ENCODE data around the gene SLC29A3.

Gene SLC29A3

GRCh38 chr10:71336632-71337031, 17.6 kb downstream of the SLC29A3 start:
- Histone ChIP-seq H3K9me3 (ENCODE audit: insufficient read depth, low read length, severe bottlenecking) (no peaks in the 10 kb centered on the region), H3K4me1 (ENCODE audit: insufficient read depth, low read length) (peaks cover 17% of the 10 kb centered on the region), H3K79me2 (ENCODE audit: insufficient read depth, low read length) (no peaks in the 10 kb centered on the region), H3K36me3 (ENCODE audit: insufficient read depth, low read length) (peaks cover 8% of the 10 kb centered on the region; the same call in 1 of the 2 replicates), H3K9ac (ENCODE audit: low read depth, low read length) (no peak overlapping the region), H3K27me3 (ENCODE audit: insufficient read depth, low read length, poor library complexity) (no peaks in the 10 kb centered on the region), H3K27ac (ENCODE audit: low read length) (no peak overlapping the region), H3K4me3 (ENCODE audit: low read depth in 1 of 2, low read length in 2 of 2) (no peak overlapping the region), H4K20me1 (ENCODE audit: insufficient read depth, low read length) (peaks cover 17% of the 10 kb centered on the region), H3K4me2 (ENCODE audit: insufficient read depth, low read length) (no peak overlapping the region), H2AFZ (ENCODE audit: low read depth, low read length) (no peak overlapping the region)
- no peak for TF ChIP-seq EZH2 (IDR thresholded peaks at IDR 0.05; ENCODE audit: borderline replicate concordance, low read depth, low read length, severe bottlenecking)
- no peak for TF ChIP-seq CTCF (IDR thresholded peaks at IDR 0.05; ENCODE audit: borderline replicate concordance, extremely low read depth, low read length, poor library complexity, severe bottlenecking)
- ATAC-seq (ENCODE audit: insufficient read depth, low read depth) (no peak), DNase-seq (no peak)

GRCh38 chr10:71337219-71337701, 18.2 kb downstream of the SLC29A3 start:
- Histone ChIP-seq H3K4me2 (ENCODE audit: insufficient read depth, low read length) (no peak overlapping the region), H3K9me3 (ENCODE audit: insufficient read depth, low read length, severe bottlenecking) (no peaks in the 10 kb centered on the region), H3K79me2 (ENCODE audit: insufficient read depth, low read length) (no peaks in the 10 kb centered on the region), H3K4me3 (ENCODE audit: low read depth in 1 of 2, low read length in 2 of 2) (no peak overlapping the region), H3K4me1 (ENCODE audit: insufficient read depth, low read length) (peaks cover 16% of the 10 kb centered on the region), H3K27ac (ENCODE audit: low read length) (no peak overlapping the region), H4K20me1 (ENCODE audit: insufficient read depth, low read length) (peaks cover 17% of the 10 kb centered on the region), H3K27me3 (ENCODE audit: insufficient read depth, low read length, poor library complexity) (no peaks in the 10 kb centered on the region), H3K9ac (ENCODE audit: low read depth, low read length) (no peak overlapping the region), H2AFZ (ENCODE audit: low read depth, low read length) (no peak overlapping the region), H3K36me3 (ENCODE audit: insufficient read depth, low read length) (peaks cover 8% of the 10 kb centered on the region; the same call in 1 of the 2 replicates)
- TF ChIP-seq CTCF (IDR thresholded peaks at IDR 0.05; ENCODE audit: borderline replicate concordance, extremely low read depth, low read length, poor library complexity, severe bottlenecking) = no peak
- no peak for TF ChIP-seq EZH2 (IDR thresholded peaks at IDR 0.05; ENCODE audit: borderline replicate concordance, low read depth, low read length, severe bottlenecking)
- ATAC-seq (ENCODE audit: insufficient read depth, low read depth) (no peak), DNase-seq (no peak)

GRCh38 chr10:71338728-71339495, 19.9 kb downstream of the SLC29A3 start:
- Histone ChIP-seq H3K9ac (ENCODE audit: low read depth, low read length) (no peak overlapping the region), H3K4me2 (ENCODE audit: insufficient read depth, low read length) (no peak overlapping the region), H2AFZ (ENCODE audit: low read depth, low read length) (no peak overlapping the region), H3K9me3 (ENCODE audit: insufficient read depth, low read length, severe bottlenecking) (no peaks in the 10 kb centered on the region), H3K27ac (ENCODE audit: low read length) (no peak overlapping the region), H3K4me1 (ENCODE audit: insufficient read depth, low read length) (no peaks in the 10 kb centered on the region), H4K20me1 (ENCODE audit: insufficient read depth, low read length) (peaks cover 8% of the 10 kb centered on the region), H3K36me3 (ENCODE audit: insufficient read depth, low read length) (peaks cover 8% of the 10 kb centered on the region; the same call in 1 of the 2 replicates), H3K27me3 (ENCODE audit: insufficient read depth, low read length, poor library complexity) (no peaks in the 10 kb centered on the region), H3K79me2 (ENCODE audit: insufficient read depth, low read length) (no peaks in the 10 kb centered on the region), H3K4me3 (ENCODE audit: low read depth in 1 of 2, low read length in 2 of 2) (no peak overlapping the region)
- ATAC-seq (ENCODE audit: insufficient read depth, low read depth) (no peak), DNase-seq (no peak)
- TF ChIP-seq EZH2 (IDR thresholded peaks at IDR 0.05; ENCODE audit: borderline replicate concordance, low read depth, low read length, severe bottlenecking) (no peak), CTCF (IDR thresholded peaks at IDR 0.05; ENCODE audit: borderline replicate concordance, extremely low read depth, low read length, poor library complexity, severe bottlenecking) (no peak)

Measured in DND-41 (cell line).